Ovary (tissue), 9 donors: ENCODE measurements around the gene DRAP1. TPM values are rescaled to one million over a fixed set of nuclear protein-coding genes. Genes with fewer than 3 reads are reported as not detected.

Experiments
- DNase-seq, 5 donors: peaks; one replicate each; pipeline ENCODE4 v3.0.0-alpha.2; 2019 to 2020
- H3K27ac ChIP-seq, 2 donors: fragments of 200-600 bp; one replicate each; pipeline versions ENCODE4 v1.5.1 to v1.8.0; 2019 to 2022
- H3K27me3 ChIP-seq: fragments of 200-600 bp; one replicate; pipeline ENCODE4 v1.8.0; 2022
- H3K36me3 ChIP-seq: fragments of 200-600 bp; sonication (generic); one replicate; pipeline ENCODE4 v1.5.1; 2019
- H3K4me1 ChIP-seq: one replicate; pipeline ENCODE4 v1.8.1; 2013; ENCODE audit warnings: mild to moderate bottlenecking, moderate library complexity; ENCODE audit not compliant: insufficient read depth
- H3K4me3 ChIP-seq: fragments of 200-600 bp; sonication (generic); one replicate; pipeline ENCODE4 v1.5.1; 2017
- H3K9me3 ChIP-seq, 2 donors: fragments of 200-600 bp in 1 of 2; sonication (generic) in 1 of 2; one replicate each; pipeline versions ENCODE4 v1.5.1 to v1.8.1; 2013 to 2019; ENCODE audit warnings: mild to moderate bottlenecking in 1 of 2, moderate library complexity in 1 of 2
- EP300 ChIP-seq: sonication (generic); formaldehyde crosslinking; IDR thresholded peaks from one replicate; pipeline ENCODE4 v1.6.1; 2017; ENCODE audit warnings: antibody characterized with exemption
- POLR2A ChIP-seq: fragments of 450-650 bp; IDR thresholded peaks from one replicate; pipeline ENCODE4 v1.6.1; 2017; ENCODE audit warnings: antibody characterized with exemption, mild to moderate bottlenecking, moderate library complexity
- WGBS, 3 donors: extraction: QIAGEN DNeasy Blood & Tissue Kit in 1 of 3; methylation state at CpG; one replicate each; pipeline versions ENCODE4 v1.1.5 to v1.1.7; 2013 to 2017; 5-methylcytosine and 5-hydroxymethylcytosine counted together
- intact Hi-C, 4 donors: fragments of 100-400 bp; cut with DNase I; formaldehyde crosslinking; loops; one replicate each; pipeline versions ENCODE4 v1.11.0 to v1.15.1; 2022 to 2023
- polyA plus RNA-seq, 2 donors: library from polyadenylated mRNA; stranded (reverse); fragments of 200-250 nt in 1 of 2; fragments of 350-450 nt in 1 of 2; fragmentation: Illumina TruSeq in 1 of 2; extraction: RNeasy Lipid Tissue Mini Kit (QIAGEN cat#74804) in 1 of 2; gene quantifications; one replicate each; pipeline ENCODE4 v1.2.3, GENCODE V29; 2013 to 2014
- total RNA-seq, 7 donors: library from RNA; depleted of rRNA in 2 of 7; stranded (reverse); fragments of >200 nt in 2 of 7; fragmentation: NEBNext Ultra II Directional in 3 of 7; extraction: Animal tissue kit (Norgen Biotek cat#: 25700) in 3 of 7; gene quantifications; one replicate each; pipeline versions ENCODE4 v1.1.0 to v1.2.4, GENCODE V29; 2016 to 2023
- TF ChIP-seq, protein P1 (sequence below), 3 donors: fragments of 450-650 bp in 2 of 3; fragments of 200-600 bp in 1 of 3; IDR thresholded peaks; one replicate each; pipeline versions ENCODE4 v1.5.1 to v1.8.0; 2016 to 2022; ENCODE audit warnings: antibody characterized with exemption in 3 of 3, mild to moderate bottlenecking in 1 of 3
- donor health status: DM: no; HTN: no; CAD: no; lungs with moderate emphysema.
- donor health status: DM: no; HTN: no; CAD: no.
- donor health status: Bipolar disorder and iron deficiency.
- donor health status: DM: yes; HTN: yes; CAD: no.
- donor health status: DM: no; HTN: no; CAD: no.
- donor health status: DM: yes; HTN: yes; CAD: no.

The DRAP1 gene
- total and polyA plus RNA-seq, 9 donors = 22.2 to 86.7 (median 78.3) TPM

DNA sequence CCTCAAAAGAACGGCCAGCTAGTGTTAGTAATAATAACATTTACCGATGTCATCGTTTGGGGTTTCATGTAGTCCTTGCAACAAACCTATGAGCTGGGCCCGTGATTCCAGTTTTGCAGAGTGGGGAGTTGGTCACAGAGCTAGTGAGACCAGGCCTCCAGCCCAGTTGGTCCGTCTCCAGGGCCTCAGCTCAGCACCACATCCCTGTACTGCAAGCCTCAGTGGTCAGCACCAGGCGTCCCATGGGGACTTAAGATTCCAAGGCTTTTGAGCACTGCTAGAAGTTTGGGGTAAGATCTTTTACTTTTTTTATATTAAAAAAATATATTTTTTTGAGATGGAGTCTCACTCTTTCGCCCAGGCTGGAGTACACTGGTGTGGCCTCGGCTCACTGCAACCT, 25.0 kb downstream of the DRAP1 start:
- Histone ChIP-seq H3K4me3 (no peak overlapping the region), H3K27me3 (no peaks in the 10 kb centered on the region), H3K27ac (no peak overlapping the region), H3K36me3 (no peaks in the 10 kb centered on the region), H3K9me3 (no peaks in the 10 kb centered on the region), H3K4me1 (no peaks in the 10 kb centered on the region)
- no peak for DNase-seq
- TF ChIP-seq, protein P1, sequence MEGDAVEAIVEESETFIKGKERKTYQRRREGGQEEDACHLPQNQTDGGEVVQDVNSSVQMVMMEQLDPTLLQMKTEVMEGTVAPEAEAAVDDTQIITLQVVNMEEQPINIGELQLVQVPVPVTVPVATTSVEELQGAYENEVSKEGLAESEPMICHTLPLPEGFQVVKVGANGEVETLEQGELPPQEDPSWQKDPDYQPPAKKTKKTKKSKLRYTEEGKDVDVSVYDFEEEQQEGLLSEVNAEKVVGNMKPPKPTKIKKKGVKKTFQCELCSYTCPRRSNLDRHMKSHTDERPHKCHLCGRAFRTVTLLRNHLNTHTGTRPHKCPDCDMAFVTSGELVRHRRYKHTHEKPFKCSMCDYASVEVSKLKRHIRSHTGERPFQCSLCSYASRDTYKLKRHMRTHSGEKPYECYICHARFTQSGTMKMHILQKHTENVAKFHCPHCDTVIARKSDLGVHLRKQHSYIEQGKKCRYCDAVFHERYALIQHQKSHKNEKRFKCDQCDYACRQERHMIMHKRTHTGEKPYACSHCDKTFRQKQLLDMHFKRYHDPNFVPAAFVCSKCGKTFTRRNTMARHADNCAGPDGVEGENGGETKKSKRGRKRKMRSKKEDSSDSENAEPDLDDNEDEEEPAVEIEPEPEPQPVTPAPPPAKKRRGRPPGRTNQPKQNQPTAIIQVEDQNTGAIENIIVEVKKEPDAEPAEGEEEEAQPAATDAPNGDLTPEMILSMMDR (IDR thresholded peaks at IDR 0.05) = no peak
- no peak for TF ChIP-seq POLR2A
- no peak for TF ChIP-seq EP300
- 86 to 95% (median 88%) methylated on average over 8 of the region's 8 CpGs for WGBS, 3 donors
- intact Hi-C loops = no loop called here

DNA sequence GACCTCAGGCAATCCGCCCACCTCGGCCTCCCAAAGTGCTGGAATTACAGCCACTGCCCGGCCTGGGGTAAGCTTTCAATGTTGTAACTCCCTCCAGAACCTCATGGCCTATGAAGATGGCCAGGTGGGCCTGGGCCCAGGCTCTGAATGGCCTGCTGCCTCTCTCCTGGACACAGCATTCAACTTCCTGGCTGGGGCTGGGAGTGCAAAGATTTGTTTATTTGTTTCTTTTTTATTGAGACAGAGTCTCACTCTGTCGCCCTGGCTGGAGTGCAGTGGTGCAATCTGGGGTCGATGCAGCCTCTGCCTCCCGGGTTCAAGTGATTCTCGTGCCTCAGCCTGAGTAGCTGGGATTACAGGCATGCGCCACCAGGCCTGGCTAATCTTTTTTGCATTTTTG, 25.5 kb downstream of the DRAP1 start:
- Histone ChIP-seq H3K4me1 (no peaks in the 10 kb centered on the region), H3K9me3 (no peaks in the 10 kb centered on the region), H3K4me3 (no peak overlapping the region), H3K27ac (no peak overlapping the region), H3K27me3 (no peaks in the 10 kb centered on the region), H3K36me3 (no peaks in the 10 kb centered on the region)
- WGBS, 3 donors = 68 to 73% (median 70%) methylated on average over 8 of the region's 8 CpGs
- no peak for DNase-seq
- TF ChIP-seq POLR2A (no peak), EP300 (no peak)
- TF ChIP-seq, protein P1 (IDR thresholded peaks at IDR 0.05) = no peak
- intact Hi-C loops = no loop called here

DNA sequence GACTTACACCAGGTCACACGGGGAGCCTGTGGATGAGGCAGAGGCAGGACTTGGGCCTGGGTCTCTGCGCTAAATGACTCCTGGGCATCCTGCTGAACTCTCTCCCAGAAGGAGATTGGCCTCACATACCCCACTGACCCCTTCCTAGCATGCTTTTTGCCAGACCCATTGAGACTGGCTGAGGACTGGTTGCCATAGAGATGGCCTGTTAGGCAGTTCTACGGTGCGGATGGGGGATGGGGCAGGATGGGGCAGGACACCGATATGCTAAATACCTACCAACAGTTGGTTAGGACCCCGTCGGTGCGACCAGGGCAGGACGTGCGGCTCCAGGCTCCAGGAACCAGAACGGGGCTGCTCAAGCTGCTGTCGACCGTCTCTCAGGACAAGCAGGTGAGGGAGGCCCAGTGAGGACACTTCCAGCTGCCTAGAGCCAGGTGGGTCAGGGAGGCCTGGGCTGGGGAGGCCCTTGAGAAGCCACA, 26.2 kb downstream of the DRAP1 start, which contains the start of gene TSGA10IP:
TSGA10IP (plus strand) TSS at position 51 of the 482 bp plus-strand sequence; CDS start at position 247, 196 bp downstream.
- intact Hi-C loops = no loop called here
- no peaks in the 10 kb centered on the region for H3K9me3 ChIP-seq
- no peak for TF ChIP-seq EP300
- TF ChIP-seq POLR2A = no peak
- TF ChIP-seq, protein P1 (IDR thresholded peaks at IDR 0.05) = no peak
- no peak within 1 kb of the TSS for H3K27ac ChIP-seq
- no peaks in the 10 kb centered on the region for H3K4me1 ChIP-seq
- DNase-seq = no peak
- H3K36me3 ChIP-seq = no peaks in the 10 kb centered on the region
- H3K27me3 ChIP-seq = no peaks in the 10 kb centered on the region
- 57 to 63% (median 60%) methylated on average over 13 of the region's 13 CpGs for whole genome bisulfite sequencing, 3 donors
- no peak within 1 kb of the TSS for H3K4me3 ChIP-seq

DNA sequence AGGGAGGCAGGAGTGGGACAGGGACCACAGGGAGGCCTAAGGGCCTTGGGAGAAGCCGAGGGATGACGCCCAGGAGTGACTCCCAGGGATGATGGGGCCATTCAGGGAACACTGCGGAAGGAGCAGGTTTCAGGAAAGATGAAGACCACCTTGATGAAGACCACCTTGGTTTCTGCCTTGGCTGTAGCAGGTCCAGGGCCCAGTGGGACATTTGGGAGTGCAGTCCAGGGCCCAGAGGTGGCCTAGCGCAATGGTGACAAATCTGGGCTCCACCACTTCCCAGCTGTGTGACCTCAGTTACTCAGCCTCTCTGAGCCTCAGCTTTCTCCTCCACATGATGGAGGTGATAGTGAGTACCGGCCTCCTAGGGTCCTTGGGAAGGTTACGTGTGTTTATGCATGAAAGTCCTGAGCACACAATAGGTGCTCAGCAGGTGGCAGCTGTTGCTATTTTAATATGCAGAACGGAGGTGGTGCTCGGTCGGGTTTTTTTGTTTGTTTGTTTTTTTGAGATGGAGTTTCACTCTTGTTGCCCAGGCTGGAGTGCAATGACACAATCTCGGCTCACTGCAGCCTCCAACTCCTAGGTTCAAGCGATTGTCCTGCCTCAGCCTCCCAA, 26.8 kb downstream of the DRAP1 start:
- TF ChIP-seq, protein P1 (IDR thresholded peaks at IDR 0.05) = no peak
- no peak for TF ChIP-seq POLR2A
- TF ChIP-seq EP300 = no peak
- Histone ChIP-seq H3K9me3 (no peaks in the 10 kb centered on the region), H3K4me3 (no peak overlapping the region), H3K27me3 (no peaks in the 10 kb centered on the region), H3K4me1 (no peaks in the 10 kb centered on the region), H3K27ac (no peak overlapping the region), H3K36me3 (no peaks in the 10 kb centered on the region)
- intact Hi-C loops = no loop called here
- WGBS, 3 donors = 83 to 86% (median 83%) methylated on average over 11 of the region's 11 CpGs
- DNase-seq = no peak
